ENCODE results near the gene CIITA.

The CIITA gene

GRCh38 chr16:10852948-10853347 lies 24.1 kb upstream of the CIITA start:
- peaks cover 13% of the 10 kb centered on the region for H3K27me3 ChIP-seq (ENCODE audit: insufficient read depth, low read length)
- peak overlapping the region; percentile 72 for H2AFZ ChIP-seq (ENCODE audit: low read length, unreplicated experiment)
- H3K27ac ChIP-seq (ENCODE audit: low read depth, low read length) = no peak overlapping the region
- H3K4me1 ChIP-seq (ENCODE audit: control insufficient read depth, insufficient read depth, low read length, unreplicated experiment) = no peaks in the 10 kb centered on the region
- H3K4me3 ChIP-seq (ENCODE audit: low read depth, low read length) = no peak overlapping the region
- H3K36me3 ChIP-seq (ENCODE audit: insufficient read depth, low read length) = no peaks in the 10 kb centered on the region
- no peaks in the 10 kb centered on the region for H3K79me2 ChIP-seq (ENCODE audit: control insufficient read depth, insufficient read depth, low read length, unreplicated experiment)

- H2AFZ ChIP-seq (ENCODE audit: low read length, unreplicated experiment) = no peak overlapping the region
- H3K27me3 ChIP-seq (ENCODE audit: insufficient read depth, low read length) = no peaks in the 10 kb centered on the region
- H3K4me1 ChIP-seq (ENCODE audit: control insufficient read depth, insufficient read depth, low read length, unreplicated experiment) = no peaks in the 10 kb centered on the region
- no peak overlapping the region for H3K4me3 ChIP-seq (ENCODE audit: low read depth, low read length)
- no peak overlapping the region for H3K27ac ChIP-seq (ENCODE audit: low read depth, low read length)
- no peaks in the 10 kb centered on the region for H3K36me3 ChIP-seq (ENCODE audit: insufficient read depth, low read length)
- no peaks in the 10 kb centered on the region for H3K79me2 ChIP-seq (ENCODE audit: control insufficient read depth, insufficient read depth, low read length, unreplicated experiment)
Observed at GRCh38 chr16:10856042-10856441, 21.0 kb upstream of the CIITA start.

- H3K4me1 ChIP-seq (ENCODE audit: control insufficient read depth, insufficient read depth, low read length, unreplicated experiment) = peaks cover 6% of the 10 kb centered on the region
- no peaks in the 10 kb centered on the region for H3K27me3 ChIP-seq (ENCODE audit: insufficient read depth, low read length)
- H3K4me3 ChIP-seq (ENCODE audit: low read depth, low read length) = no peak overlapping the region
- no peak overlapping the region for H3K27ac ChIP-seq (ENCODE audit: low read depth, low read length)
- no peaks in the 10 kb centered on the region for H3K79me2 ChIP-seq (ENCODE audit: control insufficient read depth, insufficient read depth, low read length, unreplicated experiment)
- no peak overlapping the region for H2AFZ ChIP-seq (ENCODE audit: low read length, unreplicated experiment)
- H3K36me3 ChIP-seq (ENCODE audit: insufficient read depth, low read length) = no peaks in the 10 kb centered on the region
Observed at GRCh38 chr16:10858203-10858602, 18.8 kb upstream of the CIITA start.

GRCh38 chr16:10859020-10859419 lies 18.0 kb upstream of the CIITA start:
- no peaks in the 10 kb centered on the region for H3K79me2 ChIP-seq (ENCODE audit: control insufficient read depth, insufficient read depth, low read length, unreplicated experiment)
- H3K4me1 ChIP-seq (ENCODE audit: control insufficient read depth, insufficient read depth, low read length, unreplicated experiment) = peaks cover 6% of the 10 kb centered on the region
- H3K4me3 ChIP-seq (ENCODE audit: low read depth, low read length) = no peak overlapping the region
- H3K36me3 ChIP-seq (ENCODE audit: insufficient read depth, low read length) = no peaks in the 10 kb centered on the region
- H3K27ac ChIP-seq (ENCODE audit: low read depth, low read length) = no peak overlapping the region
- H3K27me3 ChIP-seq (ENCODE audit: insufficient read depth, low read length) = no peaks in the 10 kb centered on the region
- H2AFZ ChIP-seq (ENCODE audit: low read length, unreplicated experiment) = no peak overlapping the region

- Histone ChIP-seq H2AFZ (ENCODE audit: low read length, unreplicated experiment) (no peak overlapping the region), H3K4me3 (ENCODE audit: low read depth, low read length) (no peak overlapping the region), H3K79me2 (ENCODE audit: control insufficient read depth, insufficient read depth, low read length, unreplicated experiment) (no peaks in the 10 kb centered on the region), H3K4me1 (ENCODE audit: control insufficient read depth, insufficient read depth, low read length, unreplicated experiment) (peaks cover 6% of the 10 kb centered on the region), H3K27me3 (ENCODE audit: insufficient read depth, low read length) (no peaks in the 10 kb centered on the region), H3K27ac (ENCODE audit: low read depth, low read length) (no peak overlapping the region), H3K36me3 (ENCODE audit: insufficient read depth, low read length) (no peaks in the 10 kb centered on the region)
Observed at GRCh38 chr16:10859658-10860057, 17.3 kb upstream of the CIITA start.

GRCh38 chr16:10862438-10862837 lies 14.6 kb upstream of the CIITA start:
- H3K4me1 ChIP-seq (ENCODE audit: control insufficient read depth, insufficient read depth, low read length, unreplicated experiment) = peaks cover 6% of the 10 kb centered on the region
- H3K79me2 ChIP-seq (ENCODE audit: control insufficient read depth, insufficient read depth, low read length, unreplicated experiment) = no peaks in the 10 kb centered on the region
- H3K36me3 ChIP-seq (ENCODE audit: insufficient read depth, low read length) = no peaks in the 10 kb centered on the region
- H3K4me3 ChIP-seq (ENCODE audit: low read depth, low read length) = no peak overlapping the region
- H3K27ac ChIP-seq (ENCODE audit: low read depth, low read length) = peak overlapping the region; percentile 38; the same call in 1 of the 2 replicates
- no peak overlapping the region for H2AFZ ChIP-seq (ENCODE audit: low read length, unreplicated experiment)
- H3K27me3 ChIP-seq (ENCODE audit: insufficient read depth, low read length) = no peaks in the 10 kb centered on the region

GRCh38 chr16:10865991-10866966 lies 10.7 kb upstream of the CIITA start:
- no peak overlapping the region for H2AFZ ChIP-seq (ENCODE audit: low read length, unreplicated experiment)
- H3K27ac ChIP-seq (ENCODE audit: low read depth, low read length) = no peak overlapping the region
- H3K4me1 ChIP-seq (ENCODE audit: control insufficient read depth, insufficient read depth, low read length, unreplicated experiment) = peaks cover 18% of the 10 kb centered on the region
- no peak overlapping the region for H3K4me3 ChIP-seq (ENCODE audit: low read depth, low read length)
- H3K27me3 ChIP-seq (ENCODE audit: insufficient read depth, low read length) = no peaks in the 10 kb centered on the region
- no peaks in the 10 kb centered on the region for H3K79me2 ChIP-seq (ENCODE audit: control insufficient read depth, insufficient read depth, low read length, unreplicated experiment)
- no peaks in the 10 kb centered on the region for H3K36me3 ChIP-seq (ENCODE audit: insufficient read depth, low read length)

GRCh38 chr16:10867199-10867598 lies 9.8 kb upstream of the CIITA start:
- Histone ChIP-seq H2AFZ (ENCODE audit: low read length, unreplicated experiment) (no peak overlapping the region), H3K27ac (ENCODE audit: low read depth, low read length) (no peak overlapping the region), H3K79me2 (ENCODE audit: control insufficient read depth, insufficient read depth, low read length, unreplicated experiment) (no peaks in the 10 kb centered on the region), H3K27me3 (ENCODE audit: insufficient read depth, low read length) (no peaks in the 10 kb centered on the region), H3K4me3 (ENCODE audit: low read depth, low read length) (no peak overlapping the region), H3K36me3 (ENCODE audit: insufficient read depth, low read length) (no peaks in the 10 kb centered on the region), H3K4me1 (ENCODE audit: control insufficient read depth, insufficient read depth, low read length, unreplicated experiment) (peaks cover 20% of the 10 kb centered on the region)

- Histone ChIP-seq H3K36me3 (ENCODE audit: insufficient read depth, low read length) (no peaks in the 10 kb centered on the region), H3K79me2 (ENCODE audit: control insufficient read depth, insufficient read depth, low read length, unreplicated experiment) (no peaks in the 10 kb centered on the region), H3K27me3 (ENCODE audit: insufficient read depth, low read length) (no peaks in the 10 kb centered on the region), H3K27ac (ENCODE audit: low read depth, low read length) (no peak overlapping the region), H3K4me3 (ENCODE audit: low read depth, low read length) (no peak overlapping the region), H2AFZ (ENCODE audit: low read length, unreplicated experiment) (no peak overlapping the region), H3K4me1 (ENCODE audit: control insufficient read depth, insufficient read depth, low read length, unreplicated experiment) (peaks cover 18% of the 10 kb centered on the region)
Observed at GRCh38 chr16:10868104-10868595, 8.9 kb upstream of the CIITA start.

- Histone ChIP-seq H3K4me1 (ENCODE audit: control insufficient read depth, insufficient read depth, low read length, unreplicated experiment) (peaks cover 18% of the 10 kb centered on the region), H2AFZ (ENCODE audit: low read length, unreplicated experiment) (no peak overlapping the region), H3K36me3 (ENCODE audit: insufficient read depth, low read length) (no peaks in the 10 kb centered on the region), H3K79me2 (ENCODE audit: control insufficient read depth, insufficient read depth, low read length, unreplicated experiment) (no peaks in the 10 kb centered on the region), H3K27ac (ENCODE audit: low read depth, low read length) (no peak overlapping the region), H3K4me3 (ENCODE audit: low read depth, low read length) (no peak overlapping the region), H3K27me3 (ENCODE audit: insufficient read depth, low read length) (no peaks in the 10 kb centered on the region)
Observed at GRCh38 chr16:10868596-10869469, 8.2 kb upstream of the CIITA start.

Data from ACC112 (cell line).